Hematopoietic multipotent progenitor cell (in vitro differentiated cells): Measurements from ENCODE around the gene ATP6V0E2. TPM values are rescaled to one million over a fixed set of nuclear protein-coding genes. Genes with fewer than 3 reads are reported as not detected.

ENCODE experiments used
- DNase-seq, 3 donors: peaks; one replicate each; pipeline ENCODE4 v3.0.0-alpha.2; 2011 to 2015; ENCODE audit warnings: low read depth in 2 of 3, low spot score in 2 of 3
- total RNA-seq: library from RNA; depleted of rRNA; stranded (reverse); fragments of >200 nt; gene quantifications from one replicate; pipeline ENCODE4 v1.2.3, GENCODE V29; 2012

The ATP6V0E2 gene
- total RNA-seq, 1 donor: 39.3 TPM

- peak in 1 of 3 donors; percentile 17 for DNase-seq
These were observed 12.7 kb upstream of the ATP6V0E2 start for GRCh38 chr7:149860821-149861727.

GRCh38 chr7:149861728-149862045, 12.1 kb upstream of the ATP6V0E2 start:
- DNase-seq: no peak

- DNase-seq: no peak
These were observed 11.6 kb upstream of the ATP6V0E2 start for GRCh38 chr7:149862156-149862555.

GRCh38 chr7:149863500-149863899, 10.3 kb upstream of the ATP6V0E2 start:
- no peak for DNase-seq

- no peak for DNase-seq
These were observed 9.7 kb upstream of the ATP6V0E2 start for GRCh38 chr7:149864023-149864422.

- DNase-seq: no peak
These were observed 9.0 kb upstream of the ATP6V0E2 start for GRCh38 chr7:149864751-149865150.

- peak in 2 of 3 donors; percentile 41 to 53 for DNase-seq
These were observed 8.3 kb upstream of the ATP6V0E2 start for GRCh38 chr7:149865437-149865836.

- DNase-seq: no peak
These were observed 7.5 kb upstream of the ATP6V0E2 start for GRCh38 chr7:149866139-149866778.

GRCh38 chr7:149866779-149867447, 6.9 kb upstream of the ATP6V0E2 start:
- DNase-seq: peak in 2 of 3 donors; percentile 54 to 62

GRCh38 chr7:149867762-149868622, 5.8 kb upstream of the ATP6V0E2 start:
- DNase-seq: no peak

GRCh38 chr7:149868623-149869290, 5.0 kb upstream of the ATP6V0E2 start:
- peak in 1 of 3 donors; percentile 35 for DNase-seq

GRCh38 chr7:149869291-149869650, 4.5 kb upstream of the ATP6V0E2 start:
- DNase-seq: no peak

- peak in 2 of 3 donors; percentile 80 to 93 for DNase-seq
These were observed 3.9 kb upstream of the ATP6V0E2 start for GRCh38 chr7:149869867-149870266.

GRCh38 chr7:149870274-149870673, 3.5 kb upstream of the ATP6V0E2 start:
- no peak for DNase-seq

GRCh38 chr7:149870701-149871483, 2.9 kb upstream of the ATP6V0E2 start:
- DNase-seq: no peak

GRCh38 chr7:149871576-149871975, 2.2 kb upstream of the ATP6V0E2 start:
- no peak for DNase-seq

- peak in 2 of 3 donors; percentile 43 to 46 for DNase-seq
These were observed 1.2 kb upstream of the ATP6V0E2 start for GRCh38 chr7:149872419-149873073.

- DNase-seq: no peak
These were observed 338 bp downstream of the ATP6V0E2 start for GRCh38 chr7:149873970-149874643.
